ENCODE results near the gene RPS6KB2.

RPS6KB2 gene

DNA sequence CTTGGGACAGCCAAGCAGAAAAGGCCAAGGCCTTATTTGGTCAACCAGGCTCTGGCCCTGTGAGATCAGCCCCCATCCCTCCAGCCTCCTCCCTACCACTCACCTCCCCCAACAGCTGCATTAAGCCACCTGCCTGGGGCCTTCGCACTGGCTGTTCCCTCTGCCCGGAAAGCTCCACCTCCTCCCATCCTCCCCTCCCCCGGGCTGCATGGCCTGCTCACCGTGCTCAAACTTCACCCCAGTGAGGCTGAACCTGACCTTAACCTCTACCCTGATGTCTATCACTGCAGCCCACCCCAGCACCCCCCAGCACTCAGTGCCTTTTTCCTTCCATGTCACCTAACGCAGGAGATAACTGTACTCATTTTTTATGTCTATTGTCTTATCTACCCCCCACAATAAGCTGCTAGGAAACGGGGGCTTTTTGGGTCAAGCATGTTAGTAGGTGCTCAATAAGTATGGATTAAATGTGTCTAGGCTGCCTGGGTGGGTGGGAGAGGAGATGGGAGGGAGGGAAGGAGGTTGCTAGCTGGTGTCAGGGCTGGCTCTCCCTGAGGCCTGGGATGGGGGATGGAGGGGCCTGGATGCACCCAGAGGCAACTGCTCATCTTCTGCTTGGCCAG, 8.3 kb downstream of the RPS6KB2 start:
- Histone ChIP-seq H3K14ac (ENCODE audit: low read length) (no peak overlapping the region), H2BK120ac (ENCODE audit: insufficient read depth, low read length, poor library complexity) (no peak overlapping the region), H3K4me2 (ENCODE audit: low read length) (peak overlapping the region; percentile 14), H3K4me1 (ENCODE audit: control insufficient read depth in 1 of 2, insufficient read depth in 2 of 2, low read length in 2 of 2) (peaks cover 12 to 24% of the 10 kb centered on the region in 2 experiments), H3K79me2 (ENCODE audit: control insufficient read depth, insufficient read depth, low read length, poor library complexity) (no peaks in the 10 kb centered on the region), H3K4me3 (ENCODE audit: low read depth, low read length) (no peak overlapping the region), H3K23ac (ENCODE audit: low read length) (no peak overlapping the region), H3K36me3 (ENCODE audit: control insufficient read depth in 1 of 2, insufficient read depth in 2 of 2, low read length in 2 of 2) (peaks cover 80 to 85% of the 10 kb centered on the region in 2 experiments), H2BK12ac (ENCODE audit: low read length) (peak overlapping the region; percentile 7), H2BK5ac (ENCODE audit: low read depth, low read length, poor library complexity) (peak overlapping the region; percentile 20), H3K9ac (ENCODE audit: low read length) (no peak overlapping the region), H3K4ac (ENCODE audit: low read depth, low read length) (no peak overlapping the region), H3K18ac (ENCODE audit: low read length) (no peak overlapping the region), H3K27me3 (ENCODE audit: insufficient read depth, low read length) (no peaks in the 10 kb centered on the region), H4K91ac (ENCODE audit: low read depth, low read length) (peak overlapping the region; percentile 41), H3K27ac (ENCODE audit: low read depth, low read length) (peak overlapping the region; percentile 80), H4K12ac (ENCODE audit: low read depth, low read length) (no peak overlapping the region), H4K8ac (ENCODE audit: low read depth, low read length) (no peak overlapping the region), H2AK5ac (ENCODE audit: low read length) (no peak overlapping the region), H3K79me1 (ENCODE audit: low read length) (peaks cover 9% of the 10 kb centered on the region), H3K9me3 (ENCODE audit: insufficient read depth, low read depth, low read length) (no peaks in the 10 kb centered on the region), H2AFZ (ENCODE audit: insufficient read depth, low read length, poor library complexity) (no peak overlapping the region)
- no CpG with 5 or more reads among the region's 6 CpGs for WGBS (ENCODE audit: extremely low coverage, insufficient coverage, insufficient read length)
- DNase-seq = peak; percentile 24 to 32

DNA sequence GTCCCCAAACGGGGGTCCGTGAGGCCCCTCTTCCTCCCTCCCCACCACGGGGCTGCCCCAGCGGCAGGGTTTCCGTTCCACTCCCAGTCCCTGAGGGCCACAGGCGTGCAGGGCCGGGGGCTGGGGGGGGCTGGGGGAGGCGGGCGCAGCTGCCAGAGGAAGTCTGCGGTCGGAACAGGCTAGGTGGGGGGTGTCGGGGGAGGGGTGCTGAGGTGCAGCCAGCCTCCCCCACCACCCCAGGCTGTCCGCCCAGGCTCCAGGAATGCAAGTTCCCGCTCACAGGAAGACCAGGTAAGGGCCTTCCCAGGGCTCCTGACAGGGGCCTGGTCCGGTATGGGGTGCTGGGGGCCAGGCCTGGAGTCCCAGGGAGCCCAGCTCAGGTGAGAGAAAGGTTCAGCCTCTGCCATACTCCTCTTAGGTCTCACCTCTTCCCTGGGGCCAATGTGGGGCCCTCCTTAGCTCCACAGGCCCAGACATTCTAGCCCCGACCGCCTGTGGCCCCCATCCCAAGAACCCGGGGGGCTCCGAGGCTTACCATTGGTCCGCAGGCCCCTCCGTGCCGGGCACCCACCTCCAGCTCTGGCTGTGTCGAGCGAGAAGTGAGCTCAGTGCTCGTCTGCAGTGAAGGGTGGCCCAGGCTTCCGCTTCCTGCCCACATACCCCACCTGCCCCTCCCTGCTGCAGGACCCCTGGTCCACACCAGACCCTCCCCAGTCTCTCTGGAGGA, 9.0 kb downstream of the RPS6KB2 start, which contains the start of gene PTPRCAP:
PTPRCAP (minus strand) TSS at position 601 of the 727 bp plus-strand sequence; CDS start at position 538, 63 bp downstream.
- no peak for DNase-seq
- Histone ChIP-seq H4K12ac (ENCODE audit: low read depth, low read length) (peak within 1 kb of the TSS; percentile 38), H3K4me2 (ENCODE audit: low read length) (peak within 1 kb of the TSS; percentile 14), H4K8ac (ENCODE audit: low read depth, low read length) (peak within 1 kb of the TSS; percentile 30), H2BK120ac (ENCODE audit: insufficient read depth, low read length, poor library complexity) (peak within 1 kb of the TSS; percentile 15), H3K18ac (ENCODE audit: low read length) (peak within 1 kb of the TSS; percentile 21), H3K36me3 (ENCODE audit: control insufficient read depth in 1 of 2, insufficient read depth in 2 of 2, low read length in 2 of 2) (peaks cover 78 to 85% of the 10 kb centered on the region in 2 experiments), H3K79me1 (ENCODE audit: low read length) (peaks cover 9% of the 10 kb centered on the region), H3K9me3 (ENCODE audit: insufficient read depth, low read depth, low read length) (no peaks in the 10 kb centered on the region), H3K79me2 (ENCODE audit: control insufficient read depth, insufficient read depth, low read length, poor library complexity) (no peaks in the 10 kb centered on the region), H3K14ac (ENCODE audit: low read length) (peak within 1 kb of the TSS; percentile 64), H3K27me3 (ENCODE audit: insufficient read depth, low read length) (no peaks in the 10 kb centered on the region), H3K23ac (ENCODE audit: low read length) (no peak within 1 kb of the TSS), H2BK5ac (ENCODE audit: low read depth, low read length, poor library complexity) (peak within 1 kb of the TSS; percentile 37), H2AK5ac (ENCODE audit: low read length) (peak within 1 kb of the TSS; percentile 5), H3K4me3 (ENCODE audit: low read depth, low read length) (no peak within 1 kb of the TSS), H4K91ac (ENCODE audit: low read depth, low read length) (peak within 1 kb of the TSS; percentile 59), H3K4ac (ENCODE audit: low read depth, low read length) (peak within 1 kb of the TSS; percentile 2), H3K27ac (ENCODE audit: low read depth, low read length) (peak within 1 kb of the TSS; percentile 81), H2AFZ (ENCODE audit: insufficient read depth, low read length, poor library complexity) (no peak within 1 kb of the TSS), H3K4me1 (ENCODE audit: control insufficient read depth in 1 of 2, insufficient read depth in 2 of 2, low read length in 2 of 2) (peaks cover 12 to 27% of the 10 kb centered on the region in 2 experiments), H2BK12ac (ENCODE audit: low read length) (peak within 1 kb of the TSS; percentile 7), H3K9ac (ENCODE audit: low read length) (no peak within 1 kb of the TSS)
- no CpG with 5 or more reads among the region's 26 CpGs for WGBS (ENCODE audit: extremely low coverage, insufficient coverage, insufficient read length)

DNA sequence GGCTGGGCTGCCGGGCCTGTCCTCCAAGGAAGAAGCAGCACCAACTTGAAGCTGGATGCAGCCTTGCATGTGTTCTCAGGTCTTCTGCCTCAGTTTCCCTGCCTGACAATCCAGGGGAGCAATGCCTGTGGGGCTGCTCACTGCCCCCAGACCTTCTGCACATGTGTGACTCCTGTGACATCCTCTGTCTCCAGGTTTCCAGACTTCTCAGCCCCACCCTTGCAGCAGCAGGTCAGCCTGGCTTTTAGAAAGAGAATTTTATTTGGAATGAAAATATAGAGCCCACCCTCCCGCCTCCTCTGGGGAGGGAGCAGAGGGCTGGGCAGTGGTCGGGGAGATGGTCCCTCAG, 9.5 kb downstream of the RPS6KB2 start:
- WGBS (ENCODE audit: extremely low coverage, insufficient coverage, insufficient read length) = no CpG with 5 or more reads among the region's 3 CpGs

DNA sequence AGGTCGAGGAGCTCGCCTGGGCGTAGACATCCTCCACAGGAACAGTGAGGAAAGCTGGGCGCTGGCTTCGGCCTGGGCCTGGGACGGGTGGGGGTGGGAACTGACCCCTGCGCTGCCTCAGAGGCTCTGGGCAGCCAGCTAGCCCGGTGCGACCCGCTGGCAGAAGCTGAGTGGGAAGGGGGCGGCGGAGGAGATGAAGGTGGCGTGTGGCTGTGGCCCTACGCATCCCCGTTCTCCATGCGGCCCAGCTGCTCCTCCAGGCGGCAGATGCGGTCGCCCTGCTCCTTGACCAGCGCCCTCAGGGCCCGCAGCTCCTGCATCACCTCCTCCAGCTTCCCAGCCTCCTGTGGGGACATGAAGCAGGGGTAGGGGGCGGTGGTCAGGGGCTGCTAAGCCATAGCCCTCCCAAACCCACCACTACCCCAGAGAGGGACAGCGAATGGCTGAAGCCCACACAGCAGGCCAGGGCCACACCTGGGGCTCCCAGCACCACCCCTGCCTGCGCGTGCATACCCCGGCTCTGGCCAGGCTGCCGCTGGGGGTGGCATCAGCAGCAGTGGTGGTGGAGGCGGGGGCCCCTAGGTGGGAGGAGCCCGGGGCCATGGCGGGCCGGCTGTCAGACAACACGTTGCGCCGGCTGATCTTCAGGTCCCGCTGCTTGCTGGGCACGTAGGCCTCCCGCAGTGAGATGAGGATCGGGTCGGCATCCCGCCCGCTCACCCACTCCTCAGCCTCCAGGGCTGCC, 10.0 kb downstream of the RPS6KB2 start:
- no peak overlapping the region for H3K4me3 ChIP-seq (ENCODE audit: low read depth, low read length)
- no peak overlapping the region for H4K12ac ChIP-seq (ENCODE audit: low read depth, low read length)
- H4K8ac ChIP-seq (ENCODE audit: low read depth, low read length) = no peak overlapping the region
- no peaks in the 10 kb centered on the region for H3K9me3 ChIP-seq (ENCODE audit: insufficient read depth, low read depth, low read length)
- no peak overlapping the region for H2AK5ac ChIP-seq (ENCODE audit: low read length)
- H3K23ac ChIP-seq (ENCODE audit: low read length) = no peak overlapping the region
- no peak overlapping the region for H3K14ac ChIP-seq (ENCODE audit: low read length)
- no peak overlapping the region for H3K9ac ChIP-seq (ENCODE audit: low read length)
- H2BK12ac ChIP-seq (ENCODE audit: low read length) = no peak overlapping the region
- no peaks in the 10 kb centered on the region for H3K27me3 ChIP-seq (ENCODE audit: insufficient read depth, low read length)
- peaks cover 68 to 75% of the 10 kb centered on the region in 2 experiments for H3K36me3 ChIP-seq (ENCODE audit: control insufficient read depth in 1 of 2, insufficient read depth in 2 of 2, low read length in 2 of 2)
- peak; percentile 83 to 84 for DNase-seq
- H3K4me2 ChIP-seq (ENCODE audit: low read length) = no peak overlapping the region
- no peak overlapping the region for H2AFZ ChIP-seq (ENCODE audit: insufficient read depth, low read length, poor library complexity)
- no peak overlapping the region for H3K27ac ChIP-seq (ENCODE audit: low read depth, low read length)
- no peak overlapping the region for H4K91ac ChIP-seq (ENCODE audit: low read depth, low read length)
- no peak overlapping the region for H2BK120ac ChIP-seq (ENCODE audit: insufficient read depth, low read length, poor library complexity)
- H3K4ac ChIP-seq (ENCODE audit: low read depth, low read length) = no peak overlapping the region
- peaks cover 7% of the 10 kb centered on the region for H3K79me2 ChIP-seq (ENCODE audit: control insufficient read depth, insufficient read depth, low read length, poor library complexity)
- H3K18ac ChIP-seq (ENCODE audit: low read length) = no peak overlapping the region
- H2BK5ac ChIP-seq (ENCODE audit: low read depth, low read length, poor library complexity) = no peak overlapping the region
- no CpG with 5 or more reads among the region's 41 CpGs for WGBS (ENCODE audit: extremely low coverage, insufficient coverage, insufficient read length)
- peaks cover 14% of the 10 kb centered on the region for H3K79me1 ChIP-seq (ENCODE audit: low read length)
- peaks cover 17 to 32% of the 10 kb centered on the region in 2 experiments for H3K4me1 ChIP-seq (ENCODE audit: control insufficient read depth in 1 of 2, insufficient read depth in 2 of 2, low read length in 2 of 2)

More for the DNA sequence above, 9.5 kb downstream of the RPS6KB2 start:
- Histone ChIP-seq H2BK120ac (ENCODE audit: insufficient read depth, low read length, poor library complexity) (no peak overlapping the region), H4K12ac (ENCODE audit: low read depth, low read length) (peak overlapping the region; percentile 38), H2BK5ac (ENCODE audit: low read depth, low read length, poor library complexity) (no peak overlapping the region), H3K9me3 (ENCODE audit: insufficient read depth, low read depth, low read length) (no peaks in the 10 kb centered on the region), H3K27ac (ENCODE audit: low read depth, low read length) (peak overlapping the region; percentile 81), H3K4me2 (ENCODE audit: low read length) (no peak overlapping the region), H3K4ac (ENCODE audit: low read depth, low read length) (no peak overlapping the region), H2BK12ac (ENCODE audit: low read length) (peak overlapping the region; percentile 1), H2AFZ (ENCODE audit: insufficient read depth, low read length, poor library complexity) (no peak overlapping the region), H3K36me3 (ENCODE audit: control insufficient read depth in 1 of 2, insufficient read depth in 2 of 2, low read length in 2 of 2) (peaks cover 73 to 81% of the 10 kb centered on the region in 2 experiments), H3K9ac (ENCODE audit: low read length) (no peak overlapping the region), H4K8ac (ENCODE audit: low read depth, low read length) (peak overlapping the region; percentile 30), H3K14ac (ENCODE audit: low read length) (peak overlapping the region; percentile 64), H3K4me3 (ENCODE audit: low read depth, low read length) (no peak overlapping the region), H3K79me2 (ENCODE audit: control insufficient read depth, insufficient read depth, low read length, poor library complexity) (peaks cover 4% of the 10 kb centered on the region), H3K4me1 (ENCODE audit: control insufficient read depth in 1 of 2, insufficient read depth in 2 of 2, low read length in 2 of 2) (peaks cover 17 to 32% of the 10 kb centered on the region in 2 experiments), H3K27me3 (ENCODE audit: insufficient read depth, low read length) (no peaks in the 10 kb centered on the region), H3K18ac (ENCODE audit: low read length) (peak overlapping the region; percentile 21), H3K79me1 (ENCODE audit: low read length) (peaks cover 11% of the 10 kb centered on the region), H2AK5ac (ENCODE audit: low read length) (no peak overlapping the region), H4K91ac (ENCODE audit: low read depth, low read length) (peak overlapping the region; percentile 59), H3K23ac (ENCODE audit: low read length) (no peak overlapping the region)
- no peak for DNase-seq

Data from trophoblast cell (in vitro differentiated cells and primary cell).